Measurements from ENCODE around the gene PRXL2C. TPM values are rescaled to one million over a fixed set of nuclear protein-coding genes. Genes with fewer than 3 reads are reported as not detected.
"Not testable (repeated sequence)": the region's sequence is repeated elsewhere in the genome, so short reads cannot be mapped to it uniquely, and the experiment has no call there.

The PRXL2C gene
- polyA plus RNA-seq, 1 experiment: 5.5 TPM

- TF ChIP-seq CTCF (IDR thresholded peaks at IDR 0.05; ENCODE audit: low read depth, low read length): no peak
- ChIA-PET CTCF (no interaction called here), POLR2A (interaction anchor here (0.7 kb wide), 1 partner anchor 28 kb away, joined by 4 read pairs; no protein-coding TSS in a partner anchor)
- H3K27ac ChIP-seq (ENCODE audit: low read depth, low read length): no peak overlapping the region
- no peaks in the 10 kb centered on the region for H3K9me3 ChIP-seq (ENCODE audit: control insufficient read depth, insufficient read depth, low read length)
- no peaks in the 10 kb centered on the region for H3K27me3 ChIP-seq (ENCODE audit: control insufficient read depth, insufficient read depth, low read length)
- no peak for DNase-seq (ENCODE audit: low read depth, low spot score)
- no peak overlapping the region for H3K4me3 ChIP-seq (ENCODE audit: low read depth, low read length)
Measured at GRCh38 chr9:96616817-96617438, 38.2 kb downstream of the PRXL2C start.

- CTCF ChIA-PET: no interaction called here
- Histone ChIP-seq H3K27ac (ENCODE audit: low read depth, low read length) (no peak overlapping the region), H3K4me3 (ENCODE audit: low read depth, low read length) (no peak overlapping the region), H3K27me3 (ENCODE audit: control insufficient read depth, insufficient read depth, low read length) (no peaks in the 10 kb centered on the region), H3K9me3 (ENCODE audit: control insufficient read depth, insufficient read depth, low read length) (no peaks in the 10 kb centered on the region)
- POLR2A ChIA-PET: no interaction called here
- TF ChIP-seq CTCF (IDR thresholded peaks at IDR 0.05; ENCODE audit: low read depth, low read length): no peak
- DNase-seq (ENCODE audit: low read depth, low spot score): no peak
Measured at GRCh38 chr9:96615411-96615810, 39.7 kb downstream of the PRXL2C start.

GRCh38 chr9:96614664-96615063 is 40.5 kb downstream of the PRXL2C start:
- POLR2A ChIA-PET: interaction anchor here (0.6 to 0.7 kb wide), 2 partner anchors 41 to 48 kb away, joined by 3 to 5 read pairs; partner anchors contain the start of gene PRXL2C

GRCh38 chr9:96612966-96613589 is 42.0 kb downstream of the PRXL2C start:
- no peak overlapping the region for H3K4me3 ChIP-seq (ENCODE audit: low read depth, low read length)
- no peak for TF ChIP-seq CTCF (IDR thresholded peaks at IDR 0.05; ENCODE audit: low read depth, low read length)
- no peaks in the 10 kb centered on the region for H3K9me3 ChIP-seq (ENCODE audit: control insufficient read depth, insufficient read depth, low read length)
- POLR2A ChIA-PET: no interaction called here
- CTCF ChIA-PET: no interaction called here
- no peaks in the 10 kb centered on the region for H3K27me3 ChIP-seq (ENCODE audit: control insufficient read depth, insufficient read depth, low read length)
- no peak for DNase-seq (ENCODE audit: low read depth, low spot score)
- no peak overlapping the region for H3K27ac ChIP-seq (ENCODE audit: low read depth, low read length)

More at GRCh38 chr9:96614664-96615063, 40.5 kb downstream of the PRXL2C start:
- H3K4me3 ChIP-seq (ENCODE audit: low read depth, low read length); H3K27me3 ChIP-seq (ENCODE audit: control insufficient read depth, insufficient read depth, low read length); DNase-seq (ENCODE audit: low read depth, low spot score); H3K9me3 ChIP-seq (ENCODE audit: control insufficient read depth, insufficient read depth, low read length); H3K27ac ChIP-seq (ENCODE audit: low read depth, low read length); CTCF ChIA-PET: not testable (repeated sequence)

GRCh38 chr9:96612105-96612965 is 42.8 kb downstream of the PRXL2C start:
- Histone ChIP-seq H3K4me3 (ENCODE audit: low read depth, low read length) (peak overlapping the region; percentile 41), H3K27ac (ENCODE audit: low read depth, low read length) (peak overlapping the region; percentile 59), H3K27me3 (ENCODE audit: control insufficient read depth, insufficient read depth, low read length) (no peaks in the 10 kb centered on the region), H3K9me3 (ENCODE audit: control insufficient read depth, insufficient read depth, low read length) (no peaks in the 10 kb centered on the region)
- POLR2A ChIA-PET: interaction anchor here (0.6 to 1.2 kb wide), 2 partner anchors 46 to 110 kb away, joined by 3 read pairs; no protein-coding TSS in a partner anchor
- CTCF ChIA-PET: interaction anchor here (0.7 to 1.3 kb wide), 2 partner anchors 54 to 62 kb away, joined by 3 read pairs; no protein-coding TSS in a partner anchor
- no peak for TF ChIP-seq CTCF (IDR thresholded peaks at IDR 0.05; ENCODE audit: low read depth, low read length)
- peak; percentile 71 for DNase-seq (ENCODE audit: low read depth, low spot score)
